Middle frontal gyrus (tissue), 1 donor: ENCODE measurements around the gene MET.

Experiments
- DNase-seq: peaks from one replicate; pipeline ENCODE4 v3.0.0-alpha.2; 2015; ENCODE audit warnings: low spot score; ENCODE audit errors: extremely low spot score

MET gene

DNA sequence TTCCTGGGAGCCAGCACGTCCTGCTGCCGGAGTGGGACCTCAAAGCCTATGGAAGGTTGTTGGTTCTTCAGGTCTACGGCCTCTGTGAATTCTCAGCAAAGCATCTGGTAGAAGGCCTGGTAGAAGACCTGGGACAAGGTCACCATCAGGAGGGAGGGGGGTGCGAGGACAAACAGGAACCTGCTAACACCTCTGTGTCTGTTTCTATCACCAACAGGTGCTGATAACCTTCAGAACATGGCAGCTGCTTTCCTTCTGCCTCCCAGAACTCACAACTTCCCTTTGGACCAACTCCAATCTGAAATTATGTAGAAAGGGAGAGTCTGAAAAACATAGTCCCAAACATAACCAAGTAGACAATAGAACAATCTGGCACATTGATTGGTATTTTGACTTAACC is 8.3 kb upstream of the MET start:
- no peak for DNase-seq

DNA sequence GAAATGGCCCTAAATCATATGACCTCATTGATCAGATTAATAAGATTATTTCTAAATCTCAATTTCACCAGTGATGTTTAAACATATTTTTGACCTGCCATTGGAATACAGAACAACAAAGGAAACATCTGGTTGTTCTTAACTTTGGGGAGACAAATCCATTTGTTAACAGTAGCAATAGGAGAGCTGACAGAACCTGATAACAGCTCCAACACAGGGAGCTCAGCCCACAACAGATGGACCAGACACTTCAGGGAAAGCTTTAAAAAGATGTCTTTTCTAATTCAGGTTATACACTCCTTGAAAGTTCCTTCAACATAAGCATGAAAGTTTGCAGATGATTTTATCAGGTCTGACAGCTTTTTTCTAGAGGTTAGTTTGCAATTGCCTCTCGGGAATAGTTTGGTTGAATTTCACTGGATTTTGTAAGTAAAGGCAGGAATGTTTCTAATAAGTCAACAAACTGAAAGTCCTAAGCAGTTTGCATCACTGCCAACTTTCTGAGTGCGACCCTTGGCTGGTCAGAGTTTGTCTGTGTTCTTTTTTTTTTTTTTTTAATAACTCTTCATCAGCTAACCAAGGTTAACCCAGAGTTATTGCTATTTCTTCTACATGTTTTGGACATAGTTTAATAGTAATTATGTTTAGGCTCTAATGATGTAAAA is 6.5 kb upstream of the MET start:
- no peak for DNase-seq

DNA sequence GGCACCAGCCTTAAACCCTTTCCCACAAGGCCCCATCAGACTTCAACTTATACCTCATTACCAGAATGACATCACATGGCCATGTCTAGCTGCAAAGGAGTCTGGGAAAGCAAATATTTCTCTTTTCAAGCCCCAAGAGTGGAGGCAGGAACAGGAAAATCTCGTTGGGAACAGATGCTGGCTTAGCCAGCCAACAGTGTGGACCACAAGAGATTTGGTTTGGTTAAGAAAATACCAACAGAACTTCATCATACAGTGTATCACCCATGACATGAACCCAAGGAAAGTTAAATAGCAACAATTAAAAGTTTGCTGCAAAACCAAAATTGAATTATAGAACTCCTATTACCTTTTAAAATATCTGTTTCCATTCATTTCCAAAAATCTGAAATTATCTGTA is 2.2 kb upstream of the MET start:
- no peak for DNase-seq

DNA sequence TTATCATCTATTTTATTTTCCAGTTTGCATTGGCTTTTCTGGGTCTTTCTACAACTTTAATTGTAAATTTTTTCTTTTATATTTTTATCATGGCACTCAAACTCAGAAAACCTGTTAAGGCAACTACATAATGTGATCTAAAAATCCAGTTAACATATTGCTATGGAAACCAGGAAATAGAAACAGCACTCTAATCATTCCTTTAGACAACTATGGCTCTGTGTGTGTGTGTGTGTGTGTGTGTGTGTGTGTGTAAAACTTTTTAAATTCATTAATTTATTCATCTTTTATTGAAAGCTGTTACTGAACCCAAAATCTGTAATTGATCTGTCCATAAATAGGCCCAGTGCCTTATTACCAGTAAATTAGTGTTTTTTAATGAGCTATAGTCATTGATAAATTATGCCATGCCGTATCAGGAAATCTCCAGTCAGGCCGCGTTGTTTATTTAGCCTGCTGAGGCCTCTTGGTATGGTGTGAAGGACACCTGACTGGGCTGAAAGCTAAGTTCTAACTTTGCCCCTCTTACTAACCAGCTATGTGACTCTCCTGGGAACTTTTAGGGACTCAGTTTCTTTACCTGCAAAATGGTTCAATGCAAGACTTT is 1.5 kb upstream of the MET start:
- no peak for DNase-seq

DNA sequence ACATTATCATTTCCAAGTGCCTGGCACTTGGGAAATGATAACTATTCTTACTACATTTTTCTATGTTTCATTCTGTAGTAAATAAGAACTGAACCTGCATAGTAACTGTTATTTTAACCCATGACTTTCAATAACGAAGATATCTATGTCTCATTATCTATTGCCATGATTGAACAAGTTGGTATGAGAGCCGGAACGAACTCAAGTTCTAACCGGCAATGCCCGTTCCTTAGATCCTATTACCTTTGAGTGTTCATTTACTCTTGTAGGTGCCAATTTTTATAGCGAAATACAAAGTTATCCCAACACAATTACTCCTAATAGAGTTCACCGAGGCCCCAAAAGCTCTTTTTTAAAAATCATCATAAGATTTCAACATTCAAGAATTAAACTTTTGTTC is 885 bp upstream of the MET start:
- DNase-seq: no peak

DNA sequence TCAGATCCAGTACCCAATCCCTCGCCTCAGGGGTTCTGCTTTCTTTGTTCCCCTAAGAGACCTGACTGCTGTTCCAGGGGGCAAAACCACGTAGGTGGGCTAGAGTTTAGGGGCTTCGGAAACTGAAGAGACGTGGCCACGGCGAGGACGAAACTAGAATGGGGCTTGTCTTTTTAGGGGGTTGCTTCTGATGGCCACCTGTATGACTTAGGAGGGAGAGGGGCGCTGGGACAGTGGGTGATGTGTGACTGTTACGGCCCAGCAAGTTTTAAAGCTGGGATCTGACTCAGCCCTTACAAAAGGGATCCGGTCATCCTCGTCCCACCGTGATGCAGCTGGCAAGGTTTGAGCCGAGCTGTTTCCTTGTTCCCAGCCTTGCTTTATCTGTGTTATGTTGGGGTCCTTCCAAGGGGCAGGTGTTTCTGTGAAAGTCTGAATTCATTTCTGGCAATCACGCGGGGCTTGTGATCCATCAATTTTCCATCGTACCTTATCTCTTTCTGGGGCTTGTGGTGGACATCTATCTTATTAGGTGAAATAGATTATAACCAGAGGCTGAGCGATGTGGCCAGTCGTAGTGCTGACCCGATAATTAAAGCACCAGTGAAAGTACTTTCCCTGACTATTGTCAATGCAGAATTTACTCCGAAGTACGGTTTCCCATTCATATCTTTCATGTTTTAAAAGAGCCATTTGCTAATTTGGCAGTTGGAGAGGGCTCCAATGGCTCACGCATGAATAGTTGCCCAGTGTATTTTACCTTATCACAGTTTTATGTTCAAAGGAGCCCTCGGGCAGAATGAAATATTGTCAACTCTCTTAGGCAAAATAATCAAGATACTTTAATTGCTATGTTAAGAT is 830 bp downstream of the MET start:
- DNase-seq: no peak

DNA sequence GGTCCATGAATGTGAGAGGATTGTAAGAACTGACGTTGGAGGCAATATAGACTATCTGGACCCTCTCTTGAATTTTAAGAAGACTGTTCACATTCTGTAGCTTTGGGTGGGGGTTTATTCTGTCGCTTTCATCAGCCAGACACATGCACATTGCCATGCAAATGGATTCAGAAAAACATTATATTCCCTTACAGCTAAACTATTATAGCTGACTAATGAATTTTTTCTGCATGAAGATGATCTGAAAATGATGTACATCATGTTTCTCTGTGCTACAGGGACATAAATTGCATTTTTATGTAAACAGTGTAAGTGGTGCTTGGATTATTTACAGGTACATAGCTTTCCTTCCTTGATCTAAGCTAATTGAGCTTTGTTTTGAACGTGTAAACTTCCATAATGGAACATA is 1.5 kb downstream of the MET start:
- DNase-seq: no peak

DNA sequence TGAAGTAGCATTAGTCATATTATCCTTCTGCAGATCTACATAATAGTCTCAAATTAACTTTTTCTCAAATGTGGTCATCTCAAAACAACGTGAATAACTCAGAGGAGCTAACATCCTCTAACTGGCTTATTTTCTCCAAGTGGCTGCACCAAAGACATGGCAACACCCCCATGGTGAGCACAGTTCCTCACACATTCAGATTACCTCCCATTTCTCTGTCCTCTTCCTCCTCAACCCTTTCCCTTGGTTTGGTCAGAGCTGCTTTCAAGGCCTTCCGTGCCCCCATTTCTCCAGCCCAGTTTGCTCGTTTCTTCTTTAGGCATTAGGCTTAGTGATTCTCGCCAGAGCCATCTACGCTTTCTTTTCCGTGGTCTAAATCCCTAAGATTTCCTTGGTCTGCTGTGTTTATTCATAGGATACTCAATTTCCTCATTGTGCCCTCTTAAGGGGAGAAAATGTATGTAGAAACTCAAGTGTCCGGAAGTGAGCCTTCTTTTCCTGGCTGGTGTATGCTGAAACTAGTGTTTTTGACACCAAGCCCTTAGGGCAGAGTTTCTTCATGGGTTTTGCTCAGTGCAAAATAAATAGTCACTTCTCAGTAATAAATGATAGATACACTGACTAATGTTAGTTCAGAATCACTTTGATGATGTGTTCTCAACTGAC is 2.6 kb downstream of the MET start:
- DNase-seq: no peak

DNA sequence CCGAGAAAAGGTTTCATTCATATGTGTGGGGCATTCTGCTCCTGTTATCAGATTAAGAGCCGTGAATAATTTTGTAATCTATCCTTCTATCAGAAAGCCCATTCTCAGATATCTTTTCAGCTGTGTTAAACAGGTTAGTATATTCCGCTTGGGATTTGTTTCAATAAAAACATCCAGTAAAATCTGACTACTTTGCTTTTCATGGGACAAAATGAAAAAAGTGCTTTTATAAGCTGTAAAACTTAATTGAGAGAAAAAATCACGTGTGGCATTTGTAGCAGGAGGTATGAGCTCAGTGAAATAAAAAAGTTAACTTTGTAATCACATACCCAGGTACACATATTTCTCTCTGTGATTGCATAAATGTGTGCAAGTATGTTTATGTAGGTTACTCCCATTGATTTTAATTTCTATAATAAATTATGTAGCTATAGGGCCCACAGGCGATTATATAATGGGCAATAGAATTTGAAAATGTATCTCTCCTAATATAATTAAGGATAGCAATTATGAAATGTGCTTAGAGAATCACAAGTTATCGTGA is 3.9 kb downstream of the MET start:
- DNase-seq: no peak

DNA sequence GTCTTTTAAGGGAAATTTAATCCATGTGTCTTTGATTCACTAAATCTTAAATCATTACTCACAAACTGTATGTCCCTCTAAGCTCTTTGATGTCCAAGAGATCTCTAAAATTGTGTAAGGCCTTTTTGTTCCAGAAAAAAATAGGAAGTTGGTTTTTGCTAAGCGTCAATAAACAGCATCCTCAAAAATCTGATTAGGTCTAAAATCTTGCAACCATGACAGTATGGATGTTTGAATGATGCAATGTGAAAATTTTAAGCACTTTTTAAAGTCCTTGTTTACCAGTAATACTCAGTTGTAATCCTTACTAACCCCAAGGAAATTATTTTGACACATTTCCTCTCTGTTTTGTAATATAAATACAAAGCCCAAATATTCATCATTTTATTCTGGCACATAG is 6.8 kb downstream of the MET start:
- no peak for DNase-seq

DNA sequence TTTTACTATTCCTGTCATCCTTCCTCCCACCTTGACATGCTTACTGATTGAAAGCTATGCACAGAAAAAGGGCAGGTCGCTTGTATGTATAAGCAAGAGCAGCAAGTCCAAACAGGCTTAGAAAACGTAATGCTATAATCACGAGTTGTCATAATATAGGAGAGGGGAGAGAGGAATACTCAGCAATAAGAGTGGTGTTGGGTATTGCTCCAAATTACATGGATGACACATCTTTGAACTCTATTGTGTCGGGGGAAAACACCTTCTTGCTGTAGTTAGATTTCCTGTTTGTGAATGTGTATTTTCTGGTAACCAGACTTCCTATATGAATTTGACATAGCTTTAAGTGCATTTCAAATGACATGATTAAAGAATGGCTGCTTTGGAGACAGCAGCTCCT is 7.5 kb downstream of the MET start:
- no peak for DNase-seq

DNA sequence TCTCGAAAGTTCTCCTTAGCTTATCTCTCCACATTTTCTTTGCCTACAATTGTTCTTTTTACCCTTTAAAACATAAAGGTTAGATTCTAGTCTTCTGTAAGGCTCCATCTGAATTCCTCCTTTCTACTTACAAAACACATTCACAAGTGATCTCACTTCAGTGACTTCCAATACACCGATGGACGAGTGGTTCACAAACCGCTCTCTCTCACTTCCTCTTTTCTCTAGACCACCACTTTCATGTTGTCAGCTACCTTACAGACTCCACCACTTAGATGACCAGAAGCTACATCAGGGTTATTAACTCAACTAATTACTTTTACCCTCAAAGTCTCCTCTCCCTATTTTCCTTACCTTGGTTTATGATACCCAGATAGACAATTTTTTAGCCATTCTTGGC is 11.8 kb downstream of the MET start:
- no peak for DNase-seq

DNA sequence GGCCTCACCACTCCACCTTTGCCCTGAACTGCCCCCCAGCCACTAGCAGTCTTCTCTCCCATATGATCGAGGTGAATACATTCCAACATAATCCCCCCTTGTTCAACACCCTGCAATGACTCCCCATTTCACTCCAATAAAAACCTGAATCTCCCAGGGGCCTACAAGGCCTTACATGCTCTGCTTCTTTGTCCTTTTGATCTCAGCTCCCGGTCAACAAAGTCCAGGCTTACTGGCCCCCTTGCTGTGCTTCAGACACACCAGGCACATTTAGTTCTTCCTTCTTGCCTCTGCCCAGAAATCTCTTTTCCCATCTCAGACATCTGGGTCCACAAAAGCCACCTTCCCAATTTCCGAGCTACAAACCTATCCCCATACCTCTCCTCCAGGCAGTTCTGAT is 14.0 kb downstream of the MET start:
- DNase-seq: no peak

DNA sequence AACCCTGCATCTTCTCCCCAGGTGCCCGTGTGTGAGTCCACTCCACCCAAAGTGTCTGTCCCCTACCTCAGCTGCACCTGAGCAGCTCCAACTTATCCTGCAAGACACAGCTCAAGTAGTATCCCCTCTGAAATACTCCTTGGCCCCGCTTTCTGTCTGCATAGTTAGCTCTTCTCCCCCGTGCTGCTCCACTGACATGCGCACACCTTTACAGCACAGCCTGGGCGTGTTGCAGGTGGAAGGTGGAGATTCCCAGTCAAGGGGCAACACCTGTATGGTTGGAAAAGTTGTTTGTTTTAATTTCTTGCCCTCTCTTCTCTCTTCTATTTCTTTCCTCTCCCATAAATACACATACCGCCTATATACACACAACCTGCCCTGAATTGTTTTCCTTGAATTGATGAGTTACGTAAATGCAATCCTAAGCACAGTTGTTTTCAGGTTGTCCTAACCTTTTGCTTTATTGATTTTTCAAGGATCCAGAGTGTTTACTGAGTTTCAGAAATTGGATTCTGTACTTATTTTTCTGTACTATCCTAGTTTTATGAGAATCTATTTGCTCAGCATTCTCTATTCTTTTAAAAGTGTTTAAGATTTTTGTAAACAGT is 14.9 kb downstream of the MET start:
- DNase-seq: no peak

DNA sequence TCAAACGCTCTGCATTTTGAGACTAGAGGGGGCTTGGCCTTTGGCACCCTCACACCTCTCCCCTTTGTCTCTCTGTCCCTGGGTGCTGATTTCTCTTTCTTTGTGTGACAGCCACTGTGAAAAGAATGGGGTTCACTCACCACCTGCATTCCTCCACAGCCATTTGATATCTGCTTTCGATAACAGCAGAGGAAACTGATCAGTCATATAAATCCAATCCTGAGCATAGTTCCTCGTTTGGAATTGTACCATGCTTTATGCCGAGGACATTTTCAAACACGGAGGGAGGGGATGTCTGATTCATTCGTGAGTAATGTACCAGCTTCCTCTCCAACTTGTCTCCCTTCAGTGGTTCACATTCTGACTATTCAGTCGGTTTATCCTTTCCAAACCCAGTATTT is 15.8 kb downstream of the MET start:
- no peak for DNase-seq

DNA sequence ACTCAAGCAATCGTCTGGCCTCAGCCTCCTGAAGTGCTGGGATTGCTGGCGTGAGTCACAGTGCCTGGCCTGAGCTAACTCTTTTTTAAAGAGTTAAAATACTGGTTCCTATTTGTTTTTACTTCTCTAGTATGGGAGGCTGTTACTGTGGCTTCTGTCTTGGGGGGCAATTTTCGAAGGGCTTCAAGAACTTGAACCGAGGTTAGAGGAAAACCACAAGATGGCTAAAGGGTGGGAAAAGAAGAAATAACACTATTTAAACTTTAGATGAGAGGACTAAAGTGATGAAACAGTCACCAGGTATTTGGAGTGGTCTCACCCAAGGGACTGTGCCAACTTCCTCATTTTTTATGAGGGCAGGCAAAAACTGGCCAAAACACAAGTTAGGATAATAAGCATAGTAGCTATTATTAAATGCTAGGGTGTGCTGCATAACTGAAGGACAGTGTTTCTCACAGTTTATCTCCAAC is 17.8 kb downstream of the MET start:
- DNase-seq: no peak

DNA sequence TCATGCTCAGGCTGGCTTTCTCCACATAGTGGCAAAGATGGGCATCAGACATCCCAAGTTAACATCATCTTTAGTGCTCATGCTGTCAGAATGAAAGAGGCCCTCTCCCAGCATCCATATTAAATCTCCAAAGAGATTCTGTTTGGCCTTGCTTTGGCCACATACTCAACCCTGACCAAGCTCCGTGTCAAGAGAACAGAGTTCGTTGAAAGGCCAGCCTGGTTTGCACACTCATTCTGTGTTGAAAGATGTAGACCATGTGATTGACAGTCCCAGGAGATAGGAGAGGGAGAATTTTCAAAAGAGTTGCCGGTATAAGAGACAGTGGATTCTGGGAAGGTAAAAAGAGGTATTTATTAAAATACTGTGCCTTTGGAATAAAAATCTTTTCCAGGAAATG is 19.7 kb downstream of the MET start:
- no peak for DNase-seq

DNA sequence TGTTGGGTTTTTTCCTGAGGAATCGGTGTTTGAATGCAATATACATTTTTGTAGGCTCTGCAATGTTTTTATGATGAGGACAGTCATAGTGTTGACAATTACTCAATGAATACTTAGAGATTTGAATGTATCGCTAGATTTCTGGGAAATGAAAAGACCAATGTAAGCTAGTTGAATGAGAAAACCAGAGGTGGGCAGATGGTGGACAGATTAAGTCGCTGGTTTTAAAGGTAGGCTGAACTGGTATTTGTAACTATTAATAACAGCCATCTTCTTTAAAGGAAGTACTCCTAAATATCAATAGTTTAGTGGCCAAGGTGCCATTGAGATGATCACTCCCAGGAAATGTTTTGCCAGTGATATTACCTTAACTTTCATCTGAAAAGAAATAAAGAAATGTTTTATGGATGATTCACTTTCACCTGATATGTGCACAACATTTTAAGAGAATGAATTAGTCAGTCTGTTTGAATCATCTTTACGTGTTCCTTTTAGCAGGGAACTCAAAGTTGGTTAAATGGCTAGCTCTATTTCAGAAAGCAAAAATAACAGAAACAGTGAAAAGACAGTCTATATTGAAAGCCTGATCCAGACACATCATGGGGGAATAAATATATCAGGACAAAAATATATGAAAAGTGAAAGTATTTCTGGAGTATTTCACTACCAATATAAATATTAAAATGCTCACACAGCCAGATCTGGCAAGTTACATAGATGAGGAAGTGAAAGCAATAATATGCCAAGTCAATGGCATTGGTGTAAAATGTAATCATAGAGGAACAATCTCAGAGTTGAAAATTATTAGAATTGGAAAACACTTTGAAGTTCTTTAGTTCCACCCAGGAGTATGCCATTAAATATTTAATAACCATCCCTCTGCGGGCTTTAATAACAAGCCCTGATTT is 20.7 kb downstream of the MET start:
- no peak for DNase-seq

DNA sequence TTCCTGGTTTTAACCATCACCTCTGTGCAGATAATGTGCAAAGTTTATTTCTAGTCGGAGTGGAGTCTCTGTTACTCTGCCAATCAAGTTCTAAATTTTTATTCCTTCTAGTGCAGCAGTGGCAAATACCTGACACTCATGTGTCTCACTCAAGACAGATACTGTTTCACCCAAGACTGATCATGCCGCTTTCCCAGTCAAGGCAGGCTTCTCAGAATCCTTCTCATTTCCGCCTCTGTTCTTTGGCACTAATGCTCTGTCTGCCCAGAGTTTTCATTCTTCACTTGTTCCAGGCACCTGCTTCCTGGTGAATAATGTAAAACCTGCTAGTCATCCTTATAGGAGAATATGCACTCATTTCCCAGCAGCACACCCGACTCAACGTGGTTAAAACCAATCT is 24.7 kb downstream of the MET start:
- DNase-seq: no peak

DNA sequence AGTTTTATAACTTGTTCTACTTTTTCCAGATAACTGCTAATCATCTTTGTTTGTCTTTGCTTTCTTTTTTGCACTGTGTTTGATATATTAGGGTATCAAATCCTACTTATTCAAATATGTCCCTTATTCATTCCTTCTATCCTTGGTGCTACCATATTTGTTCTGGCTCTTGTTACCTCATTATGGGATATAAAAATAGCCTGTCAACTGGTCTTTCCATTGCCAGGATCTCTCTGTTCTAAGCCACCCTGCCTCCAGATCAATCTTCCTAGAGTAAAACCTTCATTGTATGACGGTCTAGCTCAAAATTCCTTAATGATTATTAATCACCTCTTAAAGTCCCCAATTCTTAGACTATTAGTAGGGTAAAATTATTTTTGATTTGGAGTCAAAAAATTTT is 25.2 kb downstream of the MET start:
- DNase-seq: no peak
